Right atrium auricular region (tissue), 2 donors: ENCODE measurements around the gene MARCHF9. TPM values are rescaled to one million over a fixed set of nuclear protein-coding genes. Genes with fewer than 3 reads are reported as not detected.

Source experiments
- DNase-seq: peaks from one replicate; pipeline ENCODE4 v3.0.0-alpha.2; 2019; ENCODE audit warnings: low spot score
- H3K27ac ChIP-seq, 2 donors: fragments of 200-600 bp; sonication (generic); 1 replicate in 1 of 2; 2 replicates in 1 of 2; pipeline ENCODE4 v1.5.1; 2016 to 2019
- H3K27me3 ChIP-seq, 2 donors: fragments of 200-600 bp; sonication (generic); one replicate each; pipeline versions ENCODE4 v1.5.1 to v1.6.0; 2017 to 2019
- H3K36me3 ChIP-seq: fragments of 200-600 bp; sonication (generic); one replicate; pipeline ENCODE4 v1.5.1; 2016
- H3K4me1 ChIP-seq, 2 donors: fragments of 200-600 bp; sonication (generic); one replicate each; pipeline versions ENCODE4 v1.5.1 to v1.6.0; 2017 to 2019
- H3K4me3 ChIP-seq, 2 donors: fragments of 200-600 bp; sonication (generic); 1 replicate in 1 of 2; 2 replicates in 1 of 2; pipeline ENCODE4 v1.5.1; 2017 to 2019; ENCODE audit warnings: mild to moderate bottlenecking in 1 of 2, moderate library complexity in 1 of 2
- H3K9me3 ChIP-seq, 2 donors: fragments of 200-600 bp; sonication (generic); one replicate each; pipeline ENCODE4 v1.5.1; 2019
- total RNA-seq, 2 donors: library from RNA; depleted of rRNA; stranded (reverse); fragments of >200 nt; gene quantifications; one replicate each; pipeline ENCODE4 v1.1.0, GENCODE V29; 2016
- TF ChIP-seq, protein P1 (sequence below), 2 donors: fragments of 200-600 bp; sonication (generic); IDR thresholded peaks; one replicate each; pipeline ENCODE4 v1.5.1; 2019; ENCODE audit warnings: antibody characterized with exemption in 2 of 2

The MARCHF9 gene
- total RNA-seq, 2 donors from 2014 or later, result 8.4 to 11.6 TPM

DNA sequence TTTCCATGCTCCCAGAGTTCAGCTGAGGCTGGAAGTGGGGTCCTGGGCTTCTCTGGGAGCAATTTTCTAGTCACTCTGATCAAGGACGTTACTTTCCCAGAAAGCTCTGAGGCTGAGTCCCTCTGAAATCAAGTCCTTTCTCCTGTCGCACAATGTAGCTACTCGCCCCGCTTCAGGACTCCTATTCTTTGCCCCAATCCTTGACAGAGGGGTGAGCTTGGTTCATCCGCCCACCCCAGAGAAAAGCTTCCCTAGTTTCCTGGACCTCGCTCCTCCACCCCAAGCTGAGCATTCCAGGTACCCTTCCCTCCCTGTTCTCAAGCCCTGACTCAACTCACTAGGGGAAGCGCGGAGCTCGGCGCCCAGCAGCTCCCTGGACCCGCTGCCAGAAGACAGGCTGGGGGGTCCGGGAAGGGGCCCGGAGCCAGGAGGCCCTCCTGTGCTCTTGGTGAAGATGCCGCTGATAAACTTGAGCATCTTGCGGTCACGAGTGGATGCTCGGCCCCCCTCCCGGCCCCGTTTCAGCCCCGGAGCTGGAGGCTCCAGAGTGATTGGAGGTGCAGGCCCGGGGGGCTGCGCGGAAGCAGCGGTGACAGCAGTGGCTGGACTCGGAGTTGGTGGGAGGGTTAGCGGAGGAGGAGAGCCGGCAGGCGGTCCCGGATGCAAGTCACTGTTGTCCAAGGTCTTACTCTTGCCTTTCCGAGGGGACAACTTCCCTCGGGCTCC lies 18.0 kb upstream of the MARCHF9 start:
- TF ChIP-seq, protein P1, sequence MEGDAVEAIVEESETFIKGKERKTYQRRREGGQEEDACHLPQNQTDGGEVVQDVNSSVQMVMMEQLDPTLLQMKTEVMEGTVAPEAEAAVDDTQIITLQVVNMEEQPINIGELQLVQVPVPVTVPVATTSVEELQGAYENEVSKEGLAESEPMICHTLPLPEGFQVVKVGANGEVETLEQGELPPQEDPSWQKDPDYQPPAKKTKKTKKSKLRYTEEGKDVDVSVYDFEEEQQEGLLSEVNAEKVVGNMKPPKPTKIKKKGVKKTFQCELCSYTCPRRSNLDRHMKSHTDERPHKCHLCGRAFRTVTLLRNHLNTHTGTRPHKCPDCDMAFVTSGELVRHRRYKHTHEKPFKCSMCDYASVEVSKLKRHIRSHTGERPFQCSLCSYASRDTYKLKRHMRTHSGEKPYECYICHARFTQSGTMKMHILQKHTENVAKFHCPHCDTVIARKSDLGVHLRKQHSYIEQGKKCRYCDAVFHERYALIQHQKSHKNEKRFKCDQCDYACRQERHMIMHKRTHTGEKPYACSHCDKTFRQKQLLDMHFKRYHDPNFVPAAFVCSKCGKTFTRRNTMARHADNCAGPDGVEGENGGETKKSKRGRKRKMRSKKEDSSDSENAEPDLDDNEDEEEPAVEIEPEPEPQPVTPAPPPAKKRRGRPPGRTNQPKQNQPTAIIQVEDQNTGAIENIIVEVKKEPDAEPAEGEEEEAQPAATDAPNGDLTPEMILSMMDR (IDR thresholded peaks at IDR 0.05), result no peak
- Histone ChIP-seq H3K27ac (peak overlapping the region in 1 of 2 donors; percentile 23), H3K4me3 (peak overlapping the region in 1 of 2 donors; percentile 49), H3K9me3 (no peaks in the 10 kb centered on the region), H3K36me3 (no peaks in the 10 kb centered on the region), H3K27me3 (peaks cover 16 to 29% of the 10 kb centered on the region in 2 donors), H3K4me1 (peaks cover 0 to 41% of the 10 kb centered on the region in 2 donors)
- DNase-seq, result no peak

DNA sequence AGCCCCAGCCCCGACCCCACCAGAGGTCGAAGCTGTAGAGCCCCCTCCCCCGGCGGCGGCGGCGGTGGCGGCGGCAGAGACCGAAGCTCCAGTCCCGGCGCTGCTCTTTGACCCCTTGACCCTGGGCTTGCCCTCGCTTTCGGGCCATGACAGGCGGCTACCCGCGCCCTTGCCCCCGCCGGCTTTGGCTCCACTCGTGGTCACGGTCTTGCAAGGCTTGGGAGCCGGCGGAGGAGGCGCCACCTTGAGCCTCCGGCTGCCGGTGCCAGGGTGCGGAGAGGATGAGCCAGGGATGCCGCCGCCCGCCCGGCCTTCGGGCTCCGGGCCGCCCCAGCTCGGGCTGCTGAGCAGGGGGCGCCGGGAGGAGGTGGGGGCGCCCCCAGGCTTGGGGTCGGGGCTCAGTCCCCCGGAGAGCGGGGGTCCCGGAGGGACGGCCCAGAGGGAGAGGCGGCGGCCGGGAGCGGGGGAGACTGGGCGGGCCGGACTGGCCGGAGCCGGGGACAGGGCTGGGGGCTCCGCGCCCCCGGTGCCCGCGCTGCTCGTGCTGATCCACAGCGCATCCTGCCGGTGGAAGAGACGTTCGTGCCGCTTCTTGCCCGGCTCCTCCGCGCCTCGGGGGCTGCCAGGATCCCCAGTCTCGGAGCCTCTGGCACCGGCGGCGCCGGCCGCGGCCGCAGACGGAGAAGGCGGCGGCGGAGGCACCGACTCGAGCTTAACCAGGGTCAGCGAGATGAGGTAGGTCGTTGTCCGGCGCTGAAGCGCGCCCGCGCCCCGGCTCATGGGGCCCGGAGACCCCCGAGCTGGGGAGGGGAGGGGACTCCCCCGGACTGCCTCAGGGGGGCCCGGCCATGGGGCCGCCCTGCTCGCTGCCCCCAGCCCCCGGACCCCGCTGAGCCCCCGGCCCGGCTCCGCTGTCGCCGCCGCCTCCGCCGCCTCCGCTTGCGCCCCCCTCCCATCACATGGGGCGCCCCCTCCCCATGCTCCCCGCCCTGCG lies 17.1 kb upstream of the MARCHF9 start:
- peak overlapping the region; percentile 34 to 49 for H3K4me3 ChIP-seq
- peaks cover 0 to 41% of the 10 kb centered on the region in 2 donors for H3K4me1 ChIP-seq
- no peaks in the 10 kb centered on the region for H3K9me3 ChIP-seq
- H3K36me3 ChIP-seq, result no peaks in the 10 kb centered on the region
- peaks cover 16 to 29% of the 10 kb centered on the region in 2 donors for H3K27me3 ChIP-seq
- H3K27ac ChIP-seq, result peak overlapping the region; percentile 23 to 33
- DNase-seq, result no peak
- TF ChIP-seq, protein P1 (IDR thresholded peaks at IDR 0.05), result peak in 1 of 2 donors; percentile 49

- TF ChIP-seq, protein P1 (IDR thresholded peaks at IDR 0.05), result no peak
- Histone ChIP-seq H3K4me1 (peaks cover 0 to 41% of the 10 kb centered on the region in 2 donors), H3K4me3 (peak within 1 kb of the TSS; percentile 34 to 49), H3K9me3 (no peaks in the 10 kb centered on the region), H3K27me3 (peaks cover 16 to 29% of the 10 kb centered on the region in 2 donors), H3K36me3 (no peaks in the 10 kb centered on the region), H3K27ac (peak within 1 kb of the TSS; percentile 23 to 33)
- DNase-seq, result no peak
Measured at GRCh38 chr12:57738661-57739237, 16.2 kb upstream of the MARCHF9 start, which contains the start of gene AGAP2. Gene AGAP2, minus strand, starts transcription at chr12:57738742. Its CDS starts 496 bp downstream, at chr12:57738246.

DNA sequence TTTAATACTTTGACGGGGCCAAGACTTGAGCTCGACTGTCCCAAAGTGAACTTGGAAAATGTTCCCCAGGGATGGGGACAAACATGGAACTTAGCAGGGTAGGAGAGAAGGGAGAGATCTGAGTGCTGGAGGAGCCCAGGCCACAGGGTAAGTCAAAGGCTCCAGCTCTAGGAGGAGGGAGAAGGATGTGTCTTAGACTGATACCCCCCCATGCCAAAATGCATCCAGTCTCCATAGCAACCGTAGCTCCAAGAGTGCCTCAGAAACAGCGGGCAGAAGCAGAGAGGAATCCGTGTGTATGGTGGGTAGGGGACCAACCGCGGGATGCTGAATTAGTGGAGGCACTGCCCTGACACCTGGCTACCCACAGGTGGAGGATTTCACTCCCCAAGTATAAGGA lies 15.5 kb upstream of the MARCHF9 start:
- Histone ChIP-seq H3K9me3 (no peaks in the 10 kb centered on the region), H3K27ac (no peak overlapping the region), H3K36me3 (no peaks in the 10 kb centered on the region), H3K4me3 (no peak overlapping the region), H3K27me3 (peaks cover 16 to 29% of the 10 kb centered on the region in 2 donors), H3K4me1 (peaks cover 0 to 47% of the 10 kb centered on the region in 2 donors)
- no peak for DNase-seq
- TF ChIP-seq, protein P1 (IDR thresholded peaks at IDR 0.05), result no peak

GRCh38 chr12:57739914-57740538 lies 14.9 kb upstream of the MARCHF9 start:
- TF ChIP-seq, protein P1 (IDR thresholded peaks at IDR 0.05), result no peak
- H3K27ac ChIP-seq, result no peak overlapping the region
- no peak for DNase-seq
- H3K4me3 ChIP-seq, result no peak overlapping the region
- H3K9me3 ChIP-seq, result no peaks in the 10 kb centered on the region
- H3K27me3 ChIP-seq, result peaks cover 16 to 29% of the 10 kb centered on the region in 2 donors
- peaks cover 0 to 48% of the 10 kb centered on the region in 2 donors for H3K4me1 ChIP-seq
- no peaks in the 10 kb centered on the region for H3K36me3 ChIP-seq
